Cardiac muscle cell (in vitro differentiated cells and primary cell): ENCODE results near the gene GABRG3. TPM values are rescaled to one million over a fixed set of nuclear protein-coding genes. Genes with fewer than 3 reads are reported as not detected.

Experiments
- DNase-seq, 2 donors: peaks; one replicate each; pipeline versions ENCODE4 v3.0.0 to v3.0.0-alpha.2; 2010 to 2017; ENCODE audit warnings: low read depth in 1 of 2, low spot score in 1 of 2
- H3K27ac ChIP-seq: fragments of 200-600 bp; sonication (generic); 2 replicates; pipeline ENCODE4 v1.5.1; 2016
- H3K27me3 ChIP-seq: fragments of 200-600 bp; sonication (generic); 2 replicates; pipeline ENCODE4 v1.6.0; 2016; ENCODE audit warnings: control low read depth
- H3K36me3 ChIP-seq: fragments of 200-600 bp; sonication (generic); 2 replicates; pipeline ENCODE4 v1.5.1; 2016; ENCODE audit warnings: control low read depth
- H3K4me1 ChIP-seq: fragments of 200-600 bp; sonication (generic); 2 replicates; pipeline ENCODE4 v1.8.1; 2017; ENCODE audit warnings: low read depth, mild to moderate bottlenecking, mixed run types
- H3K4me3 ChIP-seq: fragments of 200-600 bp; sonication (generic); 2 replicates; pipeline ENCODE4 v1.5.1; 2016; ENCODE audit warnings: mild to moderate bottlenecking
- H3K9me3 ChIP-seq: fragments of 200-600 bp; sonication (generic); 2 replicates; pipeline ENCODE4 v1.5.1; 2017; ENCODE audit warnings: low read depth, mild to moderate bottlenecking, control low read depth
- polyA plus RNA-seq: library from polyadenylated mRNA; unstranded; fragments of >200 nt; fragmentation: Nextera tagmentation; extraction: Ambion mirVana; gene quantifications from 2 replicates; pipeline ENCODE4 v1.2.1, GENCODE V29; 2016
- total RNA-seq: library from RNA; depleted of rRNA; stranded (reverse); fragments of >200 nt; gene quantifications from 2 replicates; pipeline ENCODE4 v1.2.3, GENCODE V29; 2016
- TF ChIP-seq, protein P1 (sequence below): IDR thresholded peaks from 2 replicates; pipeline ENCODE4 v1.5.1; 2012; ENCODE audit warnings: low read depth, mild to moderate bottlenecking, low read length

The GABRG3 gene
- total and polyA plus RNA-seq, 2 experiments from 2014 or later, result not detected

DNA sequence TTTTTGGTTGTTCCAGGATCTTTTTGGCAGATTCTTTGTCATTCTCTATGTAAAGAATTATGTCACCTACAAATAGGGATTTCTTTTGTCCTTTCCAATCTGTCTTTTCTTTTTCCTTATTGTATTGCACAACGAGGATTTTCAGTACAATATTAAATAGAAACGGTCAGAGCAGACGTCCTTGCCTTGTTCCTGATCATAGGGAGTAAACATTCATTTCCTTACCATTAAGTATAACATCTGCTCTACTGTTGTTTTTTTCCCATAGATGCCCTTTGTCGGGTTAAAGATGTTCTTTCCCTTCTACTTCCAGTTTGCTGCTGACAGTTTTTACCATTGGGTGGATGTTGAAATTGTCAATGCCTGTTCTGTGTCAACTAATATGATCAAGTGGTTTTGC lies 599.8 kb downstream of the GABRG3 start:
- Histone ChIP-seq H3K36me3 (no peaks in the 10 kb centered on the region), H3K4me1 (no peaks in the 10 kb centered on the region), H3K27me3 (no peaks in the 10 kb centered on the region), H3K9me3 (no peaks in the 10 kb centered on the region), H3K27ac (no peak overlapping the region), H3K4me3 (no peak overlapping the region)
- DNase-seq, result no peak
- TF ChIP-seq, protein P1, sequence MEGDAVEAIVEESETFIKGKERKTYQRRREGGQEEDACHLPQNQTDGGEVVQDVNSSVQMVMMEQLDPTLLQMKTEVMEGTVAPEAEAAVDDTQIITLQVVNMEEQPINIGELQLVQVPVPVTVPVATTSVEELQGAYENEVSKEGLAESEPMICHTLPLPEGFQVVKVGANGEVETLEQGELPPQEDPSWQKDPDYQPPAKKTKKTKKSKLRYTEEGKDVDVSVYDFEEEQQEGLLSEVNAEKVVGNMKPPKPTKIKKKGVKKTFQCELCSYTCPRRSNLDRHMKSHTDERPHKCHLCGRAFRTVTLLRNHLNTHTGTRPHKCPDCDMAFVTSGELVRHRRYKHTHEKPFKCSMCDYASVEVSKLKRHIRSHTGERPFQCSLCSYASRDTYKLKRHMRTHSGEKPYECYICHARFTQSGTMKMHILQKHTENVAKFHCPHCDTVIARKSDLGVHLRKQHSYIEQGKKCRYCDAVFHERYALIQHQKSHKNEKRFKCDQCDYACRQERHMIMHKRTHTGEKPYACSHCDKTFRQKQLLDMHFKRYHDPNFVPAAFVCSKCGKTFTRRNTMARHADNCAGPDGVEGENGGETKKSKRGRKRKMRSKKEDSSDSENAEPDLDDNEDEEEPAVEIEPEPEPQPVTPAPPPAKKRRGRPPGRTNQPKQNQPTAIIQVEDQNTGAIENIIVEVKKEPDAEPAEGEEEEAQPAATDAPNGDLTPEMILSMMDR, result no peak

DNA sequence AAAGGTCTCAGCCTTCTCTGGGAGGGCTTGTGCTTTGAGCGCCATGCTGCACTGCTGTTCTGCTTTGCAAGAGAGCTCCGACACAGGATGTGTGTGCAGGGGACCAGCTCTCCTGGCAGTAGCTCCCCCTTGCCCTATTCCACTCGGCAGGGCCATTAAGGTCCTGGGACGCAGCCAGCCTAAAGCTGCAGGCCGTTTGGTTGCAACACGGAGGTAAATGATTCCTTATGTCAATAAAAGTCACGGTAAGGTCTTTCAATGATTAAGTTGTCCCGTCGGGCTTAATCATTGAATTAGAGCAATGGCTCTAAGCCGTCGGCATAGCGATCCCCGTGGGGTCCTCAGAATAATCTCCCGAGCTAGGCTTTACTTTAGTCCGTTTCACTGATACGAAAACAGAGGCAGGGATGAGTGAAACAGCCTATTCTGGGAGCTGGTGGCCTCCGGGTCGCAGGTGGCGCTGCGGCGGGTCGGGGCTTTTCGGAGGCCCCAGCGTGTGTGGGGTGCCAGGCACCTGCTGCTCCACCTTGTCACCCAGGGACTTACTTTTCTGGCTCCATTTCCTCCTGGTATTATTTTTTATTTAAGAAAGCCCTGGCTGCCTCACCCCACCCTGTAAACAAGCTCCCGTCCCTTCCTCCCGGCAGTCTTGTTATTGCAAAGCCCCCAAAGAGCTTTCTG lies 603.0 kb downstream of the GABRG3 start:
- Histone ChIP-seq H3K36me3 (no peaks in the 10 kb centered on the region), H3K27ac (no peak overlapping the region), H3K9me3 (no peaks in the 10 kb centered on the region), H3K4me1 (no peaks in the 10 kb centered on the region), H3K4me3 (no peak overlapping the region), H3K27me3 (no peaks in the 10 kb centered on the region)
- TF ChIP-seq, protein P1, result no peak
- no peak for DNase-seq

DNA sequence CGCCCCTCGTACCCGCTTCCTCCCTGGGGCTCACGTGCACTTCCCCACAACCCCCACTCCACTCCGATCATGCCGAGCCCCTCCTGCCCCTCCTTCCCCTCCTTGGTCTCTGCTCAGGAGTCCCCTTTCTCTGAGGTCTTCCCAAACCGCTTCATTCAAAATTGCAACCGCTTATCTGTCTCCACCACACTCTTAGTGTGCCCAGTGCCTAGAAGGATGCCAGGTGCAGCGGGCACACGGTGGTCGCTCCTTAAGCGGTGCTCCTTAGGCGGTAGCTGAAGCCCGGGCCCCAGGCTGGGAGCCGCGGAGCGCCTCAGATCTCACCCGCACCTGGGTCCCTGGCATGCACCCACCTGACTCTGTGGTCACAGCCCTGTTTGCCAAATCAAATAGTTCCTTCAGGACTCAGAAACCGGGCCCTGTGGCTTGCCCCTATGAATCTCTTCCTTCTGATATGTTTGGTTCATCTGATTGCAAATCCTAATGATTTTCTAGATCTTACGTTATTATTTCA lies 603.6 kb downstream of the GABRG3 start:
- H3K9me3 ChIP-seq, result no peaks in the 10 kb centered on the region
- TF ChIP-seq, protein P1, result no peak
- H3K27ac ChIP-seq, result no peak overlapping the region
- no peaks in the 10 kb centered on the region for H3K36me3 ChIP-seq
- H3K4me1 ChIP-seq, result no peaks in the 10 kb centered on the region
- H3K27me3 ChIP-seq, result no peaks in the 10 kb centered on the region
- DNase-seq, result no peak
- no peak overlapping the region for H3K4me3 ChIP-seq

DNA sequence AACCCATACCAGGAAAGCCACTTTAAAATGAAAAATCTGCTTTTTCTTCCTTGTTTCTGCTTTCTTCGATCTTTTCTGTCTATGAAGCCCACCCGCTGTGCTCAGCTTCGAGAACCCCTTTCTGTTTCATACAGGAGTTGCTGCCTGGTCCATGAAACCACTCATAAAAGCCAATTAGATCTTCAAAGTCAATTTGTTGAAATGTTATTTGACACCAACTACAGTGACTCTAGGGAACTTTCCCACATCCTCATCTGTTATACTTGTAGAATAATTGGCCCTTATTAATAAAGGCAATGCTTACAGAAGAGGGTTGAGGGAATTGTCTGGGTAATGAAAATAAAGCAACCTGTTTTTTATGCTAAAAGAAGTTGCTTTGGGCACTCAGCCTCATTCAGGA lies 604.5 kb downstream of the GABRG3 start:
- DNase-seq, result no peak
- Histone ChIP-seq H3K4me3 (no peak overlapping the region), H3K9me3 (no peaks in the 10 kb centered on the region), H3K27me3 (no peaks in the 10 kb centered on the region), H3K4me1 (no peaks in the 10 kb centered on the region), H3K36me3 (no peaks in the 10 kb centered on the region), H3K27ac (no peak overlapping the region)
- TF ChIP-seq, protein P1, result no peak

DNA sequence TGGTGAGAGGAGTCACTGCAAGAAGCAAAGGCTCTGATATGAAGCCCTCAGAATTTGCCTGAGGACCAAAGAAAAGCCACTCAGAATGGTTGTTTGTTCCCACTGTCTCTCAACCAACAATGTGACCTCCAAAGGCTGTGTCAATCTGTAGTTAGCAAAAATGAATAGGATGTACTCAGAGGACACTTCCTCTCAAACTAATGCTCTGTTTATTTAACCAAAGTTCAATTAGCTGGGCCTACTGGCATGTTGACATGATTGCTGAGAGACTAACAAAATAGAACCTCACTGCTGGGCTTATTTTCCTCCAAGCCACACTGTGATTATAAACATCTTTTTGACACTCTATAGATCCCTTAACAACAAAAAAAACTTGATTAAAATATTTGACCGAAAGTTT lies 605.6 kb downstream of the GABRG3 start:
- H3K27me3 ChIP-seq, result no peaks in the 10 kb centered on the region
- H3K4me3 ChIP-seq, result no peak overlapping the region
- H3K4me1 ChIP-seq, result no peaks in the 10 kb centered on the region
- DNase-seq, result no peak
- no peak overlapping the region for H3K27ac ChIP-seq
- no peaks in the 10 kb centered on the region for H3K36me3 ChIP-seq
- H3K9me3 ChIP-seq, result no peaks in the 10 kb centered on the region
- TF ChIP-seq, protein P1, result no peak
